ENCODE measurements around the gene QSOX2. TPM values are rescaled to one million over a fixed set of nuclear protein-coding genes. Genes with fewer than 3 reads are reported as not detected.

The QSOX2 gene
- total RNA-seq, 1 experiment from 2014 or later: 20.5 TPM

DNA sequence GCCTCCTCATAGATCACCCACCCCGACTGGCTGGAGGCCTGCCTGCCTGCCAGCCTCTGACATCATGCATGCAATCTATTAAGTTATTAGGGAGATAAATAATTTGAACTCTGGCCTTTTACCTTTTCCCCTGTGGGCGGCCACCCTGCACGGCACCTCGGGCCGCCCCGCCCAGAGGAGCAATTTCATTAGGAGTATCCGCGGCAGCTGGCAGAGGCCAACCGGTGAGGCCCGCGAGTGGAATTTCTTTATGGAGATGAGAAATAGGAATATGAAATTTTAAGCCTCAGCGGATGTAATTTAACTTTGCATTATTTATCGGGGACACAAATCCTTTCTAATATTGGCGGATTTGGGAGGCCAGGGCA lies 63.2 kb downstream of the QSOX2 start:
- Mint-ChIP-seq H3K4me3 (ENCODE audit: low read depth, unreplicated experiment) (no peak overlapping the region), H3K4me1 (ENCODE audit: low read depth, unreplicated experiment) (no peaks in the 10 kb centered on the region), H3K27ac (ENCODE audit: unreplicated experiment) (no peak overlapping the region), H3K9me3 (ENCODE audit: low read depth, unreplicated experiment) (no peaks in the 10 kb centered on the region), H3K36me3 (ENCODE audit: insufficient read depth, unreplicated experiment) (no peaks in the 10 kb centered on the region), H3K27me3 (ENCODE audit: unreplicated experiment) (peaks cover 92% of the 10 kb centered on the region)
- CTCF ChIA-PET: interaction anchor here (0.7 kb wide), 1 partner anchor 204 kb away, joined by 3 read pairs; no protein-coding TSS in a partner anchor
- intact Hi-C loops (cut with micrococcal nuclease; ENCODE audit: unreplicated experiment): no loop called here
- TF ChIP-seq, protein P1, sequence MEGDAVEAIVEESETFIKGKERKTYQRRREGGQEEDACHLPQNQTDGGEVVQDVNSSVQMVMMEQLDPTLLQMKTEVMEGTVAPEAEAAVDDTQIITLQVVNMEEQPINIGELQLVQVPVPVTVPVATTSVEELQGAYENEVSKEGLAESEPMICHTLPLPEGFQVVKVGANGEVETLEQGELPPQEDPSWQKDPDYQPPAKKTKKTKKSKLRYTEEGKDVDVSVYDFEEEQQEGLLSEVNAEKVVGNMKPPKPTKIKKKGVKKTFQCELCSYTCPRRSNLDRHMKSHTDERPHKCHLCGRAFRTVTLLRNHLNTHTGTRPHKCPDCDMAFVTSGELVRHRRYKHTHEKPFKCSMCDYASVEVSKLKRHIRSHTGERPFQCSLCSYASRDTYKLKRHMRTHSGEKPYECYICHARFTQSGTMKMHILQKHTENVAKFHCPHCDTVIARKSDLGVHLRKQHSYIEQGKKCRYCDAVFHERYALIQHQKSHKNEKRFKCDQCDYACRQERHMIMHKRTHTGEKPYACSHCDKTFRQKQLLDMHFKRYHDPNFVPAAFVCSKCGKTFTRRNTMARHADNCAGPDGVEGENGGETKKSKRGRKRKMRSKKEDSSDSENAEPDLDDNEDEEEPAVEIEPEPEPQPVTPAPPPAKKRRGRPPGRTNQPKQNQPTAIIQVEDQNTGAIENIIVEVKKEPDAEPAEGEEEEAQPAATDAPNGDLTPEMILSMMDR (IDR thresholded peaks at IDR 0.05; ENCODE audit: unreplicated experiment): no peak
- no TSS peak for BruUV-seq (replicated peaks)
- DNase-seq: no peak

DNA sequence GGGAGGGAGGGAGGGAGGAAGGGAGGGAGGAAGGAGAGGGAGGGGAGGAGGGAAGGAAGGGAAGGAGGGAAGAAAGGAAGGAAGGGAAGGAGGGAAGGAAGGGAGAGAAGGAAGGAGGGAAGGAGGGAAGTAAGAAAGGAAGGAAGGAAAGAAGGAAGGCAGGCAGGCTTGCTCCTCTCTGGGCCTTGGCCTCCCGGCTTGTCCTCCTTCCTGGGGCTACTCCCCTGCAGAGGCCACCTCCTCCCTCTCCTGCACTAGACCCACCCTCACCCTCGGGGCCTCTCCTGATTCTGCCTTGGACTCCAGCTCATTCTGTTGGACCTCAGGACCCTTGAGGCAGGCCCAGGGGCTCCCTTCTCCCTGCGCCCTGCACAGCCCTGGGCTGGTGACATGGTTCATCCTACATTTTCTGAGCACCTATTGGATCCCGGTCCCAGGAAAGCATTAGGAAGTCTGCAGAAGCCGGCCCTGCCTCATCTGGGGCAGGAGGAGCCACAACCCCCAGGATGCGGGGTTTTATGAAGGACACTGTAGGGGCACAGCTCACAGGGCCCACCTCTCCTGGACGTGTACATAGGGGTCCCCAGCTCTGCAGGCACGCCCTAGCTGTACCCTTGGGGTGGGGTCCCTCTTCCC lies 63.7 kb downstream of the QSOX2 start:
- CTCF ChIA-PET: interaction anchor here (0.7 kb wide), 1 partner anchor 204 kb away, joined by 3 read pairs; no protein-coding TSS in a partner anchor
- H3K9me3 Mint-ChIP-seq (ENCODE audit: low read depth, unreplicated experiment): no peaks in the 10 kb centered on the region
- intact Hi-C loops (cut with micrococcal nuclease; ENCODE audit: unreplicated experiment): no loop called here
- no peak overlapping the region for H3K27ac Mint-ChIP-seq (ENCODE audit: unreplicated experiment)
- H3K27me3 Mint-ChIP-seq (ENCODE audit: unreplicated experiment): peaks cover 92% of the 10 kb centered on the region
- no peak for DNase-seq
- TF ChIP-seq, protein P1 (IDR thresholded peaks at IDR 0.05; ENCODE audit: unreplicated experiment): no peak
- no TSS peak for BruUV-seq (replicated peaks)
- H3K36me3 Mint-ChIP-seq (ENCODE audit: insufficient read depth, unreplicated experiment): no peaks in the 10 kb centered on the region
- no peaks in the 10 kb centered on the region for H3K4me1 Mint-ChIP-seq (ENCODE audit: low read depth, unreplicated experiment)
- H3K4me3 Mint-ChIP-seq (ENCODE audit: low read depth, unreplicated experiment): no peak overlapping the region

DNA sequence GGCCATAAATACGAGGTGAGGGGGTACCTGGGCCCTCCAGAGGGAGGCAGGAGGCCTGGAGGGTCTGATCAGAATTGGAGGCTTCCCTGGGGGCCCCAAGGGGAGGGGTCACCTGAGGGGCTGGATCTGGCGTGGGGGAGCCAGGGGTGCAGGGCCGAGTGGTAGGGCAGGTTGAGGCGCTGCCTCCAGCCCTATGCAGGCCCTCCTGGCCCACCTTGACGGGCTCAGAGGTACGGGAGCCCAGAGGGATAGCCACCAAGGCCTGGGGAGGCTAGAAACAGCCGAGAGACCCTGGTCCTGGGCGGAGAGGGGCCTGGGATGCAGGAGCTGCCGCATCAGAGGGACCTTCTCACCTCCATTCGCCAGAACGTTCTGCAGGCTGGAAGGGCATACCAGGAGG lies 65.0 kb downstream of the QSOX2 start:
- Mint-ChIP-seq H3K4me3 (ENCODE audit: low read depth, unreplicated experiment) (no peak overlapping the region), H3K4me1 (ENCODE audit: low read depth, unreplicated experiment) (no peaks in the 10 kb centered on the region), H3K27ac (ENCODE audit: unreplicated experiment) (no peak overlapping the region), H3K36me3 (ENCODE audit: insufficient read depth, unreplicated experiment) (no peaks in the 10 kb centered on the region), H3K9me3 (ENCODE audit: low read depth, unreplicated experiment) (no peaks in the 10 kb centered on the region), H3K27me3 (ENCODE audit: unreplicated experiment) (peaks cover 78% of the 10 kb centered on the region)
- BruUV-seq (replicated peaks): no TSS peak
- CTCF ChIA-PET: no interaction called here
- TF ChIP-seq, protein P1 (IDR thresholded peaks at IDR 0.05; ENCODE audit: unreplicated experiment): no peak
- intact Hi-C loops (cut with micrococcal nuclease; ENCODE audit: unreplicated experiment): no loop called here
- no peak for DNase-seq

DNA sequence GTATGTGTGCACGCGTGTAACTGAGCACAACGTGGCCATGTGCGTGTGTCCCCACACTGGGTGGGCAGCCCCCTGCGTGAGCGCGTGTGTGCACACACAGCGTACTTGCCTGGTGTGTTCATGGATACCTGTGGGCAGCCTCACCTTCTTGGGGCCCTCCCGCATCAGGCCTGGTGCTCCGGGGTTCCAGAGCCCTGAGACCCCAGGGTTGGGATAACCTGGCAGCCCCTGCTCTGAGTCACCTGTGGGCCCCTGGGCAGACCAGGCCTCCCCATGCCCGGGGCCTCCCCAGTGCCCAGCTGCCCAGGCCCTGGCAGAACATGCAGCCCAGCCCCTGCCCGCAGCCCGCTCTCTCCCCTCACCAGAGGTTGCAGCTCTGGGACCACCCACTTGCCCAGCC lies 65.9 kb downstream of the QSOX2 start:
- intact Hi-C loops (cut with micrococcal nuclease; ENCODE audit: unreplicated experiment): no loop called here
- Mint-ChIP-seq H3K4me1 (ENCODE audit: low read depth, unreplicated experiment) (no peaks in the 10 kb centered on the region), H3K36me3 (ENCODE audit: insufficient read depth, unreplicated experiment) (no peaks in the 10 kb centered on the region), H3K27ac (ENCODE audit: unreplicated experiment) (no peak overlapping the region), H3K27me3 (ENCODE audit: unreplicated experiment) (peaks cover 70% of the 10 kb centered on the region), H3K9me3 (ENCODE audit: low read depth, unreplicated experiment) (no peaks in the 10 kb centered on the region), H3K4me3 (ENCODE audit: low read depth, unreplicated experiment) (no peak overlapping the region)
- CTCF ChIA-PET: no interaction called here
- TF ChIP-seq, protein P1 (IDR thresholded peaks at IDR 0.05; ENCODE audit: unreplicated experiment): no peak
- no TSS peak for BruUV-seq (replicated peaks)
- no peak for DNase-seq

All from Calu3 (cell line).